ENCODE data around the gene LMBR1. TPM values are rescaled to one million over a fixed set of nuclear protein-coding genes. Genes with fewer than 3 reads are reported as not detected.

The LMBR1 gene
- polyA plus RNA-seq, 1 donor from 2014 or later = 68.9 TPM

DNA sequence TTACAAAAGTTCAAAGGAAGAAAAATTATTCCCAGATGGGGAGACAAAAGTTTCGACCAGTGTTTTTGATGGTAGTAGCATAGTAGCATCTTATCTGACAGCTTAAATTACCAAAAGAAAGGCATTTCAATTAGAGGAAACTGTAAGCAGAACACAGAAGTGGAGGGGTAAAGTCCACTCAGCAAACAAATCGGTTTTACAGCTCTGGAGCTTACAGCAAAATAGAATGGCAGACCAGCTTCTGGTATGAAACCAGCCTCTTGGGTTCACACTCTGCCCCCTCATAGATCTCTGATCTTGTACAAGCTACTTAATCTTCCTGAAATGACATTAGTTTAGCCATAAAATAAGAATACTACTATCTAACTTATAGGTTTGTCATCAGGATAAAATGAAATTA is 133.8 kb downstream of the LMBR1 start:
- Histone ChIP-seq H3F3A (ENCODE audit: insufficient read depth, low read length, poor library complexity, severe bottlenecking) (no peaks in the 10 kb centered on the region), H3K79me2 (replicated peaks; ENCODE audit: insufficient read depth, low read length) (no peaks in the 10 kb centered on the region), H2AFZ (ENCODE audit: low read depth, low read length) (no peak overlapping the region), H3K4me2 (ENCODE audit: low read length) (no peak overlapping the region), H4K20me1 (ENCODE audit: insufficient read depth) (no peaks in the 10 kb centered on the region), H3K36me3 (ENCODE audit: insufficient read depth, low read length) (no peaks in the 10 kb centered on the region), H3K9me3 (ENCODE audit: low read length) (no peaks in the 10 kb centered on the region), H3K4me3 (ENCODE audit: low read length) (no peak overlapping the region), H3K9me2 (ENCODE audit: insufficient read depth, low read length) (no peaks in the 10 kb centered on the region), H3K27ac (ENCODE audit: low read length) (no peak overlapping the region), H3K9ac (ENCODE audit: low read length) (no peak overlapping the region), H3K27me3 (ENCODE audit: insufficient read depth, low read depth, low read length) (no peaks in the 10 kb centered on the region)
- TF ChIP-seq TAF1 (IDR thresholded peaks at IDR 0.05; ENCODE audit: low read depth) (no peak), RAD21 (conservative IDR thresholded peaks at IDR 0.05) (no peak), EZH2 (IDR thresholded peaks at IDR 0.05; ENCODE audit: borderline replicate concordance, insufficient read depth, low read length, poor library complexity, severe bottlenecking) (no peak), MXI1 (conservative IDR thresholded peaks at IDR 0.05; ENCODE audit: poor library complexity, severe bottlenecking) (no peak), SMC3 (conservative IDR thresholded peaks at IDR 0.05; ENCODE audit: poor library complexity) (no peak), EP300 (conservative IDR thresholded peaks at IDR 0.05; ENCODE audit: poor library complexity, severe bottlenecking) (no peak), POLR2AphosphoS5 (IDR thresholded peaks at IDR 0.05) (no peak)
- TF ChIP-seq, protein P1, sequence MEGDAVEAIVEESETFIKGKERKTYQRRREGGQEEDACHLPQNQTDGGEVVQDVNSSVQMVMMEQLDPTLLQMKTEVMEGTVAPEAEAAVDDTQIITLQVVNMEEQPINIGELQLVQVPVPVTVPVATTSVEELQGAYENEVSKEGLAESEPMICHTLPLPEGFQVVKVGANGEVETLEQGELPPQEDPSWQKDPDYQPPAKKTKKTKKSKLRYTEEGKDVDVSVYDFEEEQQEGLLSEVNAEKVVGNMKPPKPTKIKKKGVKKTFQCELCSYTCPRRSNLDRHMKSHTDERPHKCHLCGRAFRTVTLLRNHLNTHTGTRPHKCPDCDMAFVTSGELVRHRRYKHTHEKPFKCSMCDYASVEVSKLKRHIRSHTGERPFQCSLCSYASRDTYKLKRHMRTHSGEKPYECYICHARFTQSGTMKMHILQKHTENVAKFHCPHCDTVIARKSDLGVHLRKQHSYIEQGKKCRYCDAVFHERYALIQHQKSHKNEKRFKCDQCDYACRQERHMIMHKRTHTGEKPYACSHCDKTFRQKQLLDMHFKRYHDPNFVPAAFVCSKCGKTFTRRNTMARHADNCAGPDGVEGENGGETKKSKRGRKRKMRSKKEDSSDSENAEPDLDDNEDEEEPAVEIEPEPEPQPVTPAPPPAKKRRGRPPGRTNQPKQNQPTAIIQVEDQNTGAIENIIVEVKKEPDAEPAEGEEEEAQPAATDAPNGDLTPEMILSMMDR (IDR thresholded peaks at IDR 0.05; ENCODE audit: poor library complexity, severe bottlenecking) = no peak
- TF ChIP-seq, protein P2, sequence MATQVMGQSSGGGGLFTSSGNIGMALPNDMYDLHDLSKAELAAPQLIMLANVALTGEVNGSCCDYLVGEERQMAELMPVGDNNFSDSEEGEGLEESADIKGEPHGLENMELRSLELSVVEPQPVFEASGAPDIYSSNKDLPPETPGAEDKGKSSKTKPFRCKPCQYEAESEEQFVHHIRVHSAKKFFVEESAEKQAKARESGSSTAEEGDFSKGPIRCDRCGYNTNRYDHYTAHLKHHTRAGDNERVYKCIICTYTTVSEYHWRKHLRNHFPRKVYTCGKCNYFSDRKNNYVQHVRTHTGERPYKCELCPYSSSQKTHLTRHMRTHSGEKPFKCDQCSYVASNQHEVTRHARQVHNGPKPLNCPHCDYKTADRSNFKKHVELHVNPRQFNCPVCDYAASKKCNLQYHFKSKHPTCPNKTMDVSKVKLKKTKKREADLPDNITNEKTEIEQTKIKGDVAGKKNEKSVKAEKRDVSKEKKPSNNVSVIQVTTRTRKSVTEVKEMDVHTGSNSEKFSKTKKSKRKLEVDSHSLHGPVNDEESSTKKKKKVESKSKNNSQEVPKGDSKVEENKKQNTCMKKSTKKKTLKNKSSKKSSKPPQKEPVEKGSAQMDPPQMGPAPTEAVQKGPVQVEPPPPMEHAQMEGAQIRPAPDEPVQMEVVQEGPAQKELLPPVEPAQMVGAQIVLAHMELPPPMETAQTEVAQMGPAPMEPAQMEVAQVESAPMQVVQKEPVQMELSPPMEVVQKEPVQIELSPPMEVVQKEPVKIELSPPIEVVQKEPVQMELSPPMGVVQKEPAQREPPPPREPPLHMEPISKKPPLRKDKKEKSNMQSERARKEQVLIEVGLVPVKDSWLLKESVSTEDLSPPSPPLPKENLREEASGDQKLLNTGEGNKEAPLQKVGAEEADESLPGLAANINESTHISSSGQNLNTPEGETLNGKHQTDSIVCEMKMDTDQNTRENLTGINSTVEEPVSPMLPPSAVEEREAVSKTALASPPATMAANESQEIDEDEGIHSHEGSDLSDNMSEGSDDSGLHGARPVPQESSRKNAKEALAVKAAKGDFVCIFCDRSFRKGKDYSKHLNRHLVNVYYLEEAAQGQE (IDR thresholded peaks at IDR 0.05; ENCODE audit: borderline replicate concordance) = no peak

DNA sequence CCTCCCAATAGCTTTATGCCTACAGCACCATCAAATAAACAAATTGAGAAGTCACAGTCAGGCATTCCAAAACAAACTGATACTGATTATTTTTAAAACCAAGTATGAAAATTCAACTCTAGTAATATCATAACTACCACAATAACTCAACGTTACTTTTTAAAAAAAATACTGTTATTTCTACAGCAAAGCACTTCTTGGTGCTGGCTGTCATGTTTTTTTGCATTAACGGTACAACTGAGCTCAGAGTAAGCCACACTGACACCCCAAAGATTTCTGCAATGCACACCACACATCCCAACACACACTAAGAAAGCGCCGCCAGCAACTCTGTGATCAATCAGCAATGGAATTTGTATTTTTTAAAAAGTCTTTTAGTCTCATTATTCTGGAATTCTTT is 138.8 kb downstream of the LMBR1 start:
- H3K36me3 ChIP-seq (ENCODE audit: insufficient read depth, low read length) = no peaks in the 10 kb centered on the region
- H3K4me3 ChIP-seq (ENCODE audit: low read length) = no peak overlapping the region
- no peaks in the 10 kb centered on the region for H3K9me3 ChIP-seq (ENCODE audit: low read length)
- no peaks in the 10 kb centered on the region for H3K27me3 ChIP-seq (ENCODE audit: insufficient read depth, low read depth, low read length)
- TF ChIP-seq, protein P2 (IDR thresholded peaks at IDR 0.05; ENCODE audit: borderline replicate concordance) = no peak
- no peak for TF ChIP-seq SMC3 (conservative IDR thresholded peaks at IDR 0.05; ENCODE audit: poor library complexity)
- no peak for TF ChIP-seq POLR2AphosphoS5 (IDR thresholded peaks at IDR 0.05)
- no peak for TF ChIP-seq EZH2 (IDR thresholded peaks at IDR 0.05; ENCODE audit: borderline replicate concordance, insufficient read depth, low read length, poor library complexity, severe bottlenecking)
- no peak for TF ChIP-seq EP300 (conservative IDR thresholded peaks at IDR 0.05; ENCODE audit: poor library complexity, severe bottlenecking)
- TF ChIP-seq, protein P1 (IDR thresholded peaks at IDR 0.05; ENCODE audit: poor library complexity, severe bottlenecking) = no peak
- TF ChIP-seq TAF1 (IDR thresholded peaks at IDR 0.05; ENCODE audit: low read depth) = no peak
- no peak for TF ChIP-seq RAD21 (conservative IDR thresholded peaks at IDR 0.05)
- no peak for TF ChIP-seq MXI1 (conservative IDR thresholded peaks at IDR 0.05; ENCODE audit: poor library complexity, severe bottlenecking)
- H3K4me2 ChIP-seq (ENCODE audit: low read length) = no peak overlapping the region
- no peak overlapping the region for H3K27ac ChIP-seq (ENCODE audit: low read length)
- no peak overlapping the region for H2AFZ ChIP-seq (ENCODE audit: low read depth, low read length)
- no peaks in the 10 kb centered on the region for H3K9me2 ChIP-seq (ENCODE audit: insufficient read depth, low read length)
- no peaks in the 10 kb centered on the region for H3F3A ChIP-seq (ENCODE audit: insufficient read depth, low read length, poor library complexity, severe bottlenecking)
- H3K9ac ChIP-seq (ENCODE audit: low read length) = no peak overlapping the region
- H4K20me1 ChIP-seq (ENCODE audit: insufficient read depth) = no peaks in the 10 kb centered on the region
- no peaks in the 10 kb centered on the region for H3K79me2 ChIP-seq (replicated peaks; ENCODE audit: insufficient read depth, low read length)
